Hepatocyte (in vitro differentiated cells): ENCODE measurements around the gene GALNTL6.

Source experiments
- CTCF ChIP-seq: fragments of 200-600 bp; sonication (generic); IDR thresholded peaks from 2 replicates; pipeline ENCODE4 v1.5.1; 2016; ENCODE audit warnings: antibody characterized with exemption, mild to moderate bottlenecking; ENCODE audit not compliant: poor library complexity
- EZH2 ChIP-seq: fragments of 200-600 bp; sonication (generic); IDR thresholded peaks from 2 replicates; pipeline ENCODE4 v1.6.1; 2016; ENCODE audit warnings: antibody characterized with exemption, mild to moderate bottlenecking, borderline replicate concordance
- EZH2phosphoT487 ChIP-seq: fragments of 200-600 bp; sonication (generic); IDR thresholded peaks from one replicate; pipeline ENCODE4 v1.6.1; 2018; ENCODE audit warnings: antibody characterized with exemption, mild to moderate bottlenecking, low read depth, moderate library complexity; ENCODE audit not compliant: unreplicated experiment, severe bottlenecking

DNA sequence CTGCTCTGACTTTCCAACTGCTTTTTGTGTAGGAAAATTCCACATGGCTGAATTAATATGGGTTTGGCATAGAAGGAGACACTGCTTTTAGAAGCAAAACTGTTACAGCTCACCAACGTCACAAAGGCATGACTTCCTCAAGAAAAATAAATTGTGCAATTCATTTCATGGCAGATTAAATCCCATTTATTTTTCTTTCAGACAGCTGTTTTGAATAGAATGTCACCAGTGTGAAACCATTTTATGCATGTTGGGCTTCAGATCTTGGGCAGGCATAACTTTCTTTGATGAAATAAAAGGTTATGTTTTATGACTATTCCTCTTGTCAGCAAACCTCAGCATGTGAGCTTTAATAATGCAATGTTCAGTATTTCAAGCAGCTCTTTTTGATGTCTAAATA lies 542.8 kb downstream of the GALNTL6 start:
- no peak for TF ChIP-seq CTCF
- no peak for TF ChIP-seq EZH2
- TF ChIP-seq EZH2phosphoT487: no peak
